Activated CD8-positive, alpha-beta T cell treated with anti-CD3 and anti-CD28 coated beads for 36 hours (primary cell): ENCODE results near the gene AVEN. TPM values are rescaled to one million over a fixed set of nuclear protein-coding genes. Genes with fewer than 3 reads are reported as not detected.
"Not testable (repeated sequence)": the region's sequence is repeated elsewhere in the genome, so short reads cannot be mapped to it uniquely, and the experiment has no call there.

ENCODE experiments used
- ATAC-seq: fragments of 200-7000 bp; cut with Tn5 transposase; one replicate; pipeline ENCODE4 v1.10.0; 2021; ENCODE audit warnings: mild to moderate bottlenecking, moderate library complexity
- CTCF ChIA-PET: fragments of 350-600 bp; sonication (Branson Sonifier 250); formaldehyde crosslinking; loops from one replicate; lab custom pipeline; 2021; ENCODE audit warnings: antibody characterized with exemption; lab: Charles Lee
- POLR2A ChIA-PET: fragments of 350-600 bp; sonication (Branson Sonifier 250); formaldehyde crosslinking; loops from one replicate; lab custom pipeline; 2021; ENCODE audit warnings: antibody characterized with exemption; lab: Charles Lee
- DNase-seq: peaks from one replicate; pipeline ENCODE4 v3.0.0-alpha.2; 2020
- H3K27ac Mint-ChIP-seq: one replicate; pipeline ENCODE4 v1.8.0; 2021; ENCODE audit warnings: mild to moderate bottlenecking, mixed read lengths
- H3K27me3 Mint-ChIP-seq: one replicate; pipeline ENCODE4 v1.8.0; 2021; ENCODE audit warnings: mixed read lengths
- H3K36me3 Mint-ChIP-seq: one replicate; pipeline ENCODE4 v1.8.0; 2021; ENCODE audit warnings: low read depth, mixed read lengths
- H3K4me1 Mint-ChIP-seq: one replicate; pipeline ENCODE4 v1.8.0; 2021; ENCODE audit warnings: low read depth, mixed read lengths
- H3K4me3 Mint-ChIP-seq: one replicate; pipeline ENCODE4 v1.8.0; 2021; ENCODE audit warnings: mild to moderate bottlenecking, moderate library complexity, mixed read lengths
- H3K9me3 Mint-ChIP-seq: one replicate; pipeline ENCODE4 v1.8.0; 2021; ENCODE audit warnings: mixed read lengths
- CTCF ChIP-seq: fragments of 200-600 bp; IDR thresholded peaks from one replicate; pipeline ENCODE4 v1.8.0; 2022; ENCODE audit warnings: antibody characterized with exemption, mild to moderate bottlenecking
- intact Hi-C: fragments of 100-400 bp; cut with micrococcal nuclease; formaldehyde crosslinking; loops from one replicate; pipeline ENCODE4 v1.10.0; 2022
- total RNA-seq, 2 experiments: library from RNA; stranded (reverse); gene quantifications; one replicate each; pipeline ENCODE4 v1.2.3, GENCODE V29; 2021

Gene AVEN
- total RNA-seq, 2 experiments from 2014 or later, result 8.8 to 13.0 TPM

GRCh38 chr15:34031987-34032760, 6.8 kb downstream of the AVEN start:
- Mint-ChIP-seq H3K36me3 (peaks cover 6% of the 10 kb centered on the region), H3K4me3 (no peak overlapping the region), H3K4me1 (peaks cover 15% of the 10 kb centered on the region), H3K27me3 (no peaks in the 10 kb centered on the region), H3K27ac (no peak overlapping the region), H3K9me3 (peaks cover 4% of the 10 kb centered on the region)
- ATAC-seq, result peak; percentile 55
- intact Hi-C loops, result no loop called here
- no peak for TF ChIP-seq CTCF
- DNase-seq, result no peak
- ChIA-PET CTCF (no interaction called here), POLR2A (interaction anchor here (0.6 kb wide), 2 partner anchors 395 to 817 kb away, joined by 3 read pairs; no protein-coding TSS in a partner anchor)

- intact Hi-C loops, result no loop called here
These were observed 11.4 kb downstream of the AVEN start for GRCh38 chr15:34027606-34028005.

GRCh38 chr15:34025252-34025651, 13.8 kb downstream of the AVEN start:
- Mint-ChIP-seq H3K9me3 (peaks cover 4% of the 10 kb centered on the region), H3K36me3 (peaks cover 7% of the 10 kb centered on the region), H3K4me1 (peaks cover 8% of the 10 kb centered on the region), H3K27me3 (no peaks in the 10 kb centered on the region), H3K4me3 (no peak overlapping the region), H3K27ac (no peak overlapping the region)
- ChIA-PET POLR2A (no interaction called here), CTCF (no interaction called here)
- no peak for TF ChIP-seq CTCF
- DNase-seq, result no peak
- intact Hi-C loops, result no loop called here
- ATAC-seq, result no peak

More at GRCh38 chr15:34027606-34028005, 11.4 kb downstream of the AVEN start:
- no peak for TF ChIP-seq CTCF
- Mint-ChIP-seq H3K27me3 (no peaks in the 10 kb centered on the region), H3K27ac (no peak overlapping the region), H3K9me3 (peaks cover 4% of the 10 kb centered on the region), H3K36me3 (peaks cover 9% of the 10 kb centered on the region), H3K4me3 (no peak overlapping the region), H3K4me1 (peaks cover 15% of the 10 kb centered on the region)
- no peak for ATAC-seq
- DNase-seq, result no peak
- POLR2A ChIA-PET, result no interaction called here
- CTCF ChIA-PET, result no interaction called here

GRCh38 chr15:34023907-34024306, 15.1 kb downstream of the AVEN start:
- intact Hi-C loops, result no loop called here
- TF ChIP-seq CTCF, result no peak
- no peak for ATAC-seq
- Mint-ChIP-seq H3K36me3 (peaks cover 7% of the 10 kb centered on the region), H3K27me3 (no peaks in the 10 kb centered on the region), H3K4me3 (no peak overlapping the region), H3K4me1 (peaks cover 13% of the 10 kb centered on the region), H3K9me3 (peaks cover 4% of the 10 kb centered on the region), H3K27ac (no peak overlapping the region)
- ChIA-PET POLR2A (no interaction called here), CTCF (no interaction called here)
- DNase-seq, result no peak

GRCh38 chr15:34019369-34019990, 19.5 kb downstream of the AVEN start:
- H3K4me3 Mint-ChIP-seq, result no peak overlapping the region

GRCh38 chr15:34018738-34019137, 20.3 kb downstream of the AVEN start:
- intact Hi-C loops, result not testable (repeated sequence)
- POLR2A ChIA-PET, result interaction anchor here (1.1 kb wide), 1 partner anchor 20 kb away, joined by 7 read pairs; the partner anchor contains the start of gene AVEN

More at GRCh38 chr15:34019369-34019990, 19.5 kb downstream of the AVEN start:
- H3K9me3 Mint-ChIP-seq, result no peaks in the 10 kb centered on the region
- intact Hi-C loops, result no loop called here
- POLR2A ChIA-PET, result interaction anchor here (1.1 kb wide), 1 partner anchor 19 kb away, joined by 7 read pairs; the partner anchor contains the start of gene AVEN
- H3K27me3 Mint-ChIP-seq, result no peaks in the 10 kb centered on the region
- peaks cover 24% of the 10 kb centered on the region for H3K4me1 Mint-ChIP-seq
- DNase-seq (no peak), ATAC-seq (no peak)
- CTCF ChIA-PET, result interaction anchor here (1.2 kb wide), 1 partner anchor 191 kb away, joined by 4 read pairs; the partner anchor contains the start of gene KATNBL1
- TF ChIP-seq CTCF, result no peak
- no peak overlapping the region for H3K27ac Mint-ChIP-seq
- peaks cover 6% of the 10 kb centered on the region for H3K36me3 Mint-ChIP-seq

More at GRCh38 chr15:34018738-34019137, 20.3 kb downstream of the AVEN start:
- not testable (repeated sequence) for ATAC-seq, H3K36me3 Mint-ChIP-seq, DNase-seq, H3K9me3 Mint-ChIP-seq, H3K4me3 Mint-ChIP-seq, H3K27me3 Mint-ChIP-seq, H3K27ac Mint-ChIP-seq
- peaks cover 24% of the 10 kb centered on the region for H3K4me1 Mint-ChIP-seq
- CTCF ChIA-PET, result interaction anchor here (1.2 to 1.6 kb wide), 2 partner anchors 21 to 191 kb away, joined by 4 read pairs; partner anchors contain the start of genes AVEN and KATNBL1
